Endothelial cell of umbilical vein (primary cell): ENCODE results near the gene RBM38. TPM values are rescaled to one million over a fixed set of nuclear protein-coding genes. Genes with fewer than 3 reads are reported as not detected.

Experiments
- BruUV-seq: library from RNA; stranded (reverse); fragments of 400-500 nt; replicated peaks from 2 replicates; lab custom pipeline; 2021; lab: Mats Ljungman, UMichigan
- CTCF ChIA-PET: fragments of 300-600, 350-600 bp; sonication (Branson Sonifier 250); formaldehyde crosslinking; loops from one replicate; lab custom pipeline; 2021; ENCODE audit warnings: antibody characterized with exemption, inconsistent platforms; lab: Charles Lee
- POLR2A ChIA-PET: fragments of 300-600, 350-600 bp; sonication (Branson Sonifier 250); formaldehyde crosslinking; loops from one replicate; lab custom pipeline; 2021; ENCODE audit warnings: antibody characterized with exemption, inconsistent platforms; lab: Charles Lee
- DNase-seq: peaks from one replicate; pipeline ENCODE4 v3.0.0-alpha.2; 2011; ENCODE audit warnings: low read depth, low spot score
- FAIRE-seq: peaks from 2 replicates; lab custom pipeline; 2011; peaks lifted over from hg19 to GRCh38; lab: Jason Lieb, UNC
- H2AFZ ChIP-seq: 2 replicates; pipeline ENCODE4 v1.6.0; 2012; ENCODE audit warnings: low read depth, low read length, control low read depth, inconsistent platforms
- H3K27ac ChIP-seq: 2 replicates; pipeline ENCODE4 v1.5.1; 2011; ENCODE audit warnings: low read depth, mild to moderate bottlenecking, control low read depth, low read length, moderate library complexity; ENCODE audit not compliant: insufficient read depth
- H3K27me3 ChIP-seq, 2 experiments: 2 replicates each; pipeline versions ENCODE4 v1.6.0 to v1.6.1; 2011; ENCODE audit warnings: low read length in 2 of 2, mixed read lengths in 1 of 2; ENCODE audit not compliant: control insufficient read depth in 2 of 2, insufficient read depth in 2 of 2
- H3K36me3 ChIP-seq, 2 experiments: 2 replicates in 1 of 2; 3 replicates in 1 of 2; pipeline ENCODE4 v1.5.1; 2011; ENCODE audit warnings: low read length in 2 of 2, mild to moderate bottlenecking in 1 of 2, moderate library complexity in 1 of 2; ENCODE audit not compliant: control insufficient read depth in 2 of 2, insufficient read depth in 2 of 2; ENCODE audit errors: extremely low read depth in 1 of 2
- H3K4me1 ChIP-seq: 3 replicates; pipeline ENCODE4 v1.5.1; 2011; ENCODE audit warnings: mild to moderate bottlenecking, low read length; ENCODE audit not compliant: control insufficient read depth, insufficient read depth; ENCODE audit errors: extremely low read depth
- H3K4me2 ChIP-seq: 2 replicates; pipeline ENCODE4 v1.6.1; 2011; ENCODE audit warnings: low read length, control low read depth, mixed read lengths; ENCODE audit not compliant: insufficient read depth
- H3K4me3 ChIP-seq, 3 experiments: fragments of 200-600 bp in 1 of 3; sonication (generic), shearing (Covaris generic) in 1 of 3; replicated peaks in 1 of 3; 2 replicates each; pipeline ENCODE4 v1.5.1; 2011 to 2016; ENCODE audit warnings: control low read depth in 3 of 3, low read length in 3 of 3, mild to moderate bottlenecking in 2 of 3, inconsistent platforms in 1 of 3, low read depth in 1 of 3, moderate library complexity in 1 of 3; ENCODE audit not compliant: insufficient read depth in 1 of 3
- H3K79me2 ChIP-seq: 2 replicates; pipeline ENCODE4 v1.6.0; 2012; ENCODE audit warnings: low read length, inconsistent platforms; ENCODE audit not compliant: control insufficient read depth, insufficient read depth
- H3K9ac ChIP-seq: replicated peaks from 2 replicates; pipeline ENCODE3; 2011; ENCODE audit warnings: low read length, control low read depth; ENCODE audit not compliant: insufficient read depth; ENCODE audit errors: extremely low read depth
- H3K9me1 ChIP-seq: replicated peaks from 3 replicates; pipeline ENCODE4 v1.6.0; 2011; ENCODE audit warnings: mild to moderate bottlenecking, low read length; ENCODE audit not compliant: control insufficient read depth, insufficient read depth; ENCODE audit errors: extremely low read depth
- H3K9me3 ChIP-seq: replicated peaks from 2 replicates; pipeline ENCODE4 v1.5.1; 2012; ENCODE audit warnings: low read length, inconsistent platforms; ENCODE audit not compliant: control insufficient read depth, insufficient read depth
- H4K20me1 ChIP-seq: replicated peaks from 2 replicates; pipeline ENCODE3; 2011; ENCODE audit warnings: mild to moderate bottlenecking, low read length; ENCODE audit not compliant: control insufficient read depth, insufficient read depth; ENCODE audit errors: extremely low read depth
- EZH2 ChIP-seq: IDR thresholded peaks from 2 replicates; pipeline ENCODE4 v1.6.1; 2012; ENCODE audit warnings: borderline replicate concordance, low read depth, mild to moderate bottlenecking, moderate library complexity, low read length, inconsistent platforms; ENCODE audit not compliant: severe bottlenecking
- FOS ChIP-seq: IDR thresholded peaks from 2 replicates; pipeline ENCODE4 v1.6.1; 2011; ENCODE audit warnings: mild to moderate bottlenecking, low read length, moderate library complexity, borderline replicate concordance; ENCODE audit not compliant: insufficient read depth
- GATA2 ChIP-seq: IDR thresholded peaks from 2 replicates; pipeline ENCODE4 v1.7.0; 2011; ENCODE audit warnings: low read depth, mild to moderate bottlenecking, moderate library complexity, mixed read lengths, low read length; ENCODE audit not compliant: insufficient read length, insufficient read depth
- JUN ChIP-seq: IDR thresholded peaks from 2 replicates; pipeline ENCODE4 v1.6.1; 2011; ENCODE audit warnings: borderline replicate concordance, low read depth; ENCODE audit not compliant: insufficient read length, insufficient read depth
- MYC ChIP-seq: IDR thresholded peaks from one replicate; pipeline ENCODE4 v1.6.1; 2011; ENCODE audit warnings: mild to moderate bottlenecking, low read depth, low read length
- POLR2A ChIP-seq: IDR thresholded peaks from 2 replicates; pipeline ENCODE4 v1.6.1; 2012; ENCODE audit warnings: low read depth, mild to moderate bottlenecking, control low read depth, low read length
- POLR2AphosphoS5 ChIP-seq: IDR thresholded peaks from 2 replicates; pipeline ENCODE4 v1.6.1; 2012; ENCODE audit warnings: low read depth, mild to moderate bottlenecking, control low read depth, low read length, moderate library complexity; ENCODE audit not compliant: insufficient read depth
- dilution Hi-C: fragments of 300-500 bp; cut with MboI; formaldehyde crosslinking; loops from one replicate; pipeline ENCODE4 v1.15.0; 2019; ENCODE audit warnings: low sequenced_read_pairs; ENCODE audit not compliant: extremely low pct_ligation_motif_present
- intact Hi-C: fragments of 100-400 bp; cut with micrococcal nuclease; formaldehyde crosslinking; loops from one replicate; pipeline ENCODE4 v1.10.0; 2022
- polyA plus RNA-seq, 4 experiments: library from polyadenylated mRNA; depleted of rRNA in 3 of 4; stranded (reverse) in 3 of 4; unstranded in 1 of 4; fragments of >200 nt; gene quantifications; 2 replicates each; pipeline versions ENCODE4 v1.2.1 to v1.2.3, GENCODE V29; 2011 to 2012; ENCODE audit warnings: missing spikeins in 1 of 4
- total RNA-seq: library from RNA; stranded (reverse); gene quantifications from 2 replicates; pipeline ENCODE4 v1.2.3, GENCODE V29; 2021
- TF ChIP-seq, protein P1 (sequence below), 2 donors: IDR thresholded peaks; 1 replicate in 1 of 2; 2 replicates in 1 of 2; pipeline ENCODE4 v1.5.1; 2011; ENCODE audit warnings: low read length in 2 of 2, mild to moderate bottlenecking in 2 of 2, moderate library complexity in 2 of 2, control low read depth in 1 of 2, inconsistent platforms in 1 of 2, low read depth in 1 of 2; ENCODE audit not compliant: insufficient read depth in 1 of 2; ENCODE audit errors: extremely low read depth in 1 of 2
- TF ChIP-seq, protein P2 (sequence below): IDR thresholded peaks from 2 replicates; pipeline ENCODE4 v1.6.1; 2011; ENCODE audit not compliant: insufficient read depth, insufficient read length

Gene RBM38
- total and polyA plus RNA-seq, 2 donors (not counting 3 experiments of a cell fraction or from before 2014, with no cell fraction given): 22.1 to 37.4 TPM

DNA sequence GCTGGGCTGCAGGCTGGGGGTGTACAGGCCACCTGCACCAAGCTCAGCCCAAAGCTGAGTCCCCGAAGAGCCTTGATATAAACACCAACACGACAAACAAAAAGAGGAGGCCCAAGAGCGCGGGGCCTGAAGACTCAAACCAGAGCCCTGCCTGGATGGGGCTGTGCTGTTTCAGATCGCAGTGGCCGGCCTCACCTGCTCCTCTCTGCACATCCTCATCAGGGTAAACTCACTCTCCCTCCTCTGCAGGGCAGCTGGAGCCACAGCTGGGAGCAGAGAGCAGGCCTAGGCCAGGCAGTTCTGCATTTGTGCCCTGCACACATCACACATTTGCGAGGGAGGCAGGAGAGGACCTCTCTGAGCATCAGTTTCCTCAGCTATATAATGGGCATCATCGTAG lies 3.7 kb upstream of the RBM38 start:
- TF ChIP-seq POLR2A: no peak
- TF ChIP-seq JUN: no peak
- no peak for TF ChIP-seq EZH2
- TF ChIP-seq GATA2: no peak
- no peak for TF ChIP-seq FOS
- no peak for TF ChIP-seq MYC
- TF ChIP-seq, protein P1, sequence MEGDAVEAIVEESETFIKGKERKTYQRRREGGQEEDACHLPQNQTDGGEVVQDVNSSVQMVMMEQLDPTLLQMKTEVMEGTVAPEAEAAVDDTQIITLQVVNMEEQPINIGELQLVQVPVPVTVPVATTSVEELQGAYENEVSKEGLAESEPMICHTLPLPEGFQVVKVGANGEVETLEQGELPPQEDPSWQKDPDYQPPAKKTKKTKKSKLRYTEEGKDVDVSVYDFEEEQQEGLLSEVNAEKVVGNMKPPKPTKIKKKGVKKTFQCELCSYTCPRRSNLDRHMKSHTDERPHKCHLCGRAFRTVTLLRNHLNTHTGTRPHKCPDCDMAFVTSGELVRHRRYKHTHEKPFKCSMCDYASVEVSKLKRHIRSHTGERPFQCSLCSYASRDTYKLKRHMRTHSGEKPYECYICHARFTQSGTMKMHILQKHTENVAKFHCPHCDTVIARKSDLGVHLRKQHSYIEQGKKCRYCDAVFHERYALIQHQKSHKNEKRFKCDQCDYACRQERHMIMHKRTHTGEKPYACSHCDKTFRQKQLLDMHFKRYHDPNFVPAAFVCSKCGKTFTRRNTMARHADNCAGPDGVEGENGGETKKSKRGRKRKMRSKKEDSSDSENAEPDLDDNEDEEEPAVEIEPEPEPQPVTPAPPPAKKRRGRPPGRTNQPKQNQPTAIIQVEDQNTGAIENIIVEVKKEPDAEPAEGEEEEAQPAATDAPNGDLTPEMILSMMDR (IDR thresholded peaks at IDR 0.05; ENCODE audit: extremely low read depth in 1 of 2, insufficient read depth in 1 of 2, low read depth in 1 of 2, low read length in 2 of 2): no peak
- TF ChIP-seq, protein P2, sequence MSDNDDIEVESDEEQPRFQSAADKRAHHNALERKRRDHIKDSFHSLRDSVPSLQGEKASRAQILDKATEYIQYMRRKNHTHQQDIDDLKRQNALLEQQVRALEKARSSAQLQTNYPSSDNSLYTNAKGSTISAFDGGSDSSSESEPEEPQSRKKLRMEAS: no peak
- no peak for TF ChIP-seq POLR2AphosphoS5
- H3K4me3 ChIP-seq: no peak overlapping the region
- H2AFZ ChIP-seq: no peak overlapping the region
- FAIRE-seq: no peak
- no TSS peak for BruUV-seq
- no peak overlapping the region for H3K9ac ChIP-seq
- peaks cover 8% of the 10 kb centered on the region for H3K79me2 ChIP-seq
- no peak overlapping the region for H3K4me2 ChIP-seq
- CTCF ChIA-PET: interaction anchor here (3.2 kb wide), 1 partner anchor 108 kb away, joined by 8 read pairs; no protein-coding TSS in a partner anchor
- H3K27ac ChIP-seq: no peak overlapping the region
- H3K9me3 ChIP-seq: no peaks in the 10 kb centered on the region
- no peaks in the 10 kb centered on the region for H4K20me1 ChIP-seq
- DNase-seq: no peak
- POLR2A ChIA-PET: no interaction called here
- no peaks in the 10 kb centered on the region for H3K27me3 ChIP-seq
- intact Hi-C loops (loop anchor here (10.0 kb wide), 1 partner anchor 327 kb away; the partner anchor contains the start of gene PMEPA1), dilution Hi-C loops (no loop called here)
- H3K4me1 ChIP-seq: peaks cover 15% of the 10 kb centered on the region
- no peaks in the 10 kb centered on the region for H3K9me1 ChIP-seq
- H3K36me3 ChIP-seq: no peaks in the 10 kb centered on the region
